Measurements from ENCODE around the gene MGAT3.
A peak's percentile ranks its signal among the peaks of the same experiment; 100 is the strongest.
"Not testable (repeated sequence)": the region's sequence is repeated elsewhere in the genome, so short reads cannot be mapped to it uniquely, and the experiment has no call there.

Gene MGAT3

DNA sequence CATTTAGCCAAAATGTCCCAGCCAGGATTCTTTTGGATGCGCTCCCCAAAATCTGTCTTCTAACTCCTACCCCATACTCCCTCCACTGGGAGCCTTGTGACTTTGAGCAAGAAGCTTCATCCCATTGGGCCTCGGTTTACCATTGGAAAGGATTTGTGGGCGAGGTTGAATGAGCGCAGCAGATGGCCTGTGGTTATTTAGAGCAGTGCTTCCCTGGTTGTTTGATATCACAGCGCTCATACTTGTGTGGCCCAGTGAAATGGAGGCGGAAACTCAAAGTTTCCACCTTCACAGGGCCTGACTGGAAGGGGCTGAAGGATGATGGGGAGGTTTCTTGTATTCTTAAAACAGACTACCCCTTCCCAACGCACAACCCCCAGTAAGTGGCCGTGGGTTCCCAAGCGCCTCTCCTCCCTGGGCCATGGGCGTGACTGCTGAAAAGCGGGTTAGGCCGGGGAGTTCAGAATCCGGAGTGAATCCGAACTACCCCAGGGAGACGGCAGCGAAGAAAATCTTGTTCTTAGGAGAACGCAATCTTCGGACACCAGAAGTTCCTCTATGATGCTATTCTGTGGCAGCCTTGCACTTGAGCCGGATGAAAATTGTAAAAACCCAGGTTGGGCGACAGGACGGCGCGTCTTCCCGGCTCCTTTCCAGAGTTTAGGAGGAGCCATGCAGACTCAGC lies 62.3 kb downstream of the MGAT3 start:
- no peak for DNase-seq

DNA sequence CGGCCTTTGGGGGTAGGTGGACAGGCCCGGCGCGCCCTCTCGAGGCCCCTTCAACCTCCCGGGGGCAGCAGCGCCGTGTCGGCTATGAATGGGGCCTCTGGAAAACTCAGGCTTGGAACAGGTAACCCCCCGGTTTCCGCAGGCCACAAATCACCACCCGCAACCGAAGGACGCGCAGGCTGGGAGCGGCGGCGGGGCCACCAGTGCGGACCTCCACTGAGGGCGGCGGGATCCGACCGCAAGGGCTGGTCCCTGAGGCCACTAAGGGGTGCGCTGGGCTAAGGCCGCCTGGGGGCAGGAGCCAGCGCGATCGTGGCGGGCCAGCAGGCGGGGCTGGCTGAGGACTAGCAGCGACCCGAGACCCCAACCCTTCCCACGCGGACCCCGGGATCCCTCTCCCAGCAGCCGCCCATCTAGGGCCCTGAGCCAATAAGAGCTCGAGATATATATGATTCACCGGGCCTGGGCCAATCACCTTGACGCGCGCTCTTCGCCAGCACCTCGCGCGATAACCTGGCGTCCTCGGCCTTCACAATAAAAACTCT lies 62.9 kb downstream of the MGAT3 start:
- no peak for DNase-seq

DNA sequence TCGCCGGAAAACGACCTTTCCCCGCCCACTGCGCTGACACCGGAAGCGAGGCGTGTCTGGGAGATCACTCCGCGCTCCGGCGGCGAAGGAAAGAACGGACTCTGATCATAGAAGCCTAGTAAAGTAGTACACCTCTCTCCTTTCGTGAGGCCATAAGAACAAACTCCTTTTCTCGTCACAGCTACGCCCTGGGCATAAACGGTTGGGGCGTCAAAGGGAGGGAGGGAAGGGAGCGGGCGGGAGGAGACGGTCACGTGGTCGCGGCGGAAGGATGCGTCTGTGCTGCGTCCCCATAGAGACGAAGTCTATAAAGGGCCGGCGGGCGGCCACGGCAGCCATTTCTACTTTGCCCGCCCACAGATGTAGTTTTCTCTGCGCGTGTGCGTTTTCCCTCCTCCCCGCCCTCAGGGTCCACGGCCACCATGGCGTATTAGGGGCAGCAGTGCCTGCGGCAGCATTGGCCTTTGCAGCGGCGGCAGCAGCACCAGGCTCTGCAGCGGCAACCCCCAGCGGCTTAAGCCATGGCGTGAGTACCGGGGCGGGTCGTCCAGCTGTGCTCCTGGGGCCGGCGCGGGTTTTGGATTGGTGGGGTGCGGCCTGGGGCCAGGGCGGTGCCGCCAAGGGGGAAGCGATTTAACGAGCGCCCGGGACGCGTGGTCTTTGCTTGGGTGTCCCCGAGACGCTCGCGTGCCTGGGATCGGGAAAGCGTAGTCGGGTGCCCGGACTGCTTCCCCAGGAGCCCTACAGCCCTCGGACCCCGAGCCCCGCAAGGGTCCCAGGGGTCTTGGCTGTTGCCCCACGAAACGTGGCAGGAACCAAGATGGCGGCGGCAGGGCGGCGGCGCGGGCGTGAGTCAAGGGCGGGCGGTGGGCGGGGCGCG lies 63.7 kb downstream of the MGAT3 start, which contains the start of gene ATF4:
Gene ATF4, plus strand, starts transcription at position 337 of the 880 bp plus-strand sequence. CDS start 884 bp downstream, outside the sequence.
- peak; percentile 98 for DNase-seq

DNA sequence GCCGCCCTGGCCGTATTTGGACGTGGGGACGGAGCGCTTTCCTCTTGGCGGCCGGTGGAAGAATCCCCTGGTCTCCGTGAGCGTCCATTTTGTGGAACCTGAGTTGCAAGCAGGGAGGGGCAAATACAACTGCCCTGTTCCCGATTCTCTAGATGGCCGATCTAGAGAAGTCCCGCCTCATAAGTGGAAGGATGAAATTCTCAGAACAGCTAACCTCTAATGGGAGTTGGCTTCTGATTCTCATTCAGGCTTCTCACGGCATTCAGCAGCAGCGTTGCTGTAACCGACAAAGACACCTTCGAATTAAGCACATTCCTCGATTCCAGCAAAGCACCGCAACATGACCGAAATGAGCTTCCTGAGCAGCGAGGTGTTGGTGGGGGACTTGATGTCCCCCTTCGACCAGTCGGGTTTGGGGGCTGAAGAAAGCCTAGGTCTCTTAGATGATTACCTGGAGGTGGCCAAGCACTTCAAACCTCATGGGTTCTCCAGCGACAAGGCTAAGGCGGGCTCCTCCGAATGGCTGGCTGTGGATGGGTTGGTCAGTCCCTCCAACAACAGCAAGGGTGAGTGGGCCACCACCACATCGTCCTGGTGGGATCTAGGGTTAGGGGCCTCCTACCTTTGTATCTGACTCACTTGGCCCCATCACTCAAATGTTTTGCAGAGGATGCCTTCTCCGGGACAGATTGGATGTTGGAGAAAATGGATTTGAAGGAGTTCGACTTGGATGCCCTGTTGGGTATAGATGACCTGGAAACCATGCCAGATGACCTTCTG lies 64.5 kb downstream of the MGAT3 start:
- DNase-seq: peak; percentile 73

DNA sequence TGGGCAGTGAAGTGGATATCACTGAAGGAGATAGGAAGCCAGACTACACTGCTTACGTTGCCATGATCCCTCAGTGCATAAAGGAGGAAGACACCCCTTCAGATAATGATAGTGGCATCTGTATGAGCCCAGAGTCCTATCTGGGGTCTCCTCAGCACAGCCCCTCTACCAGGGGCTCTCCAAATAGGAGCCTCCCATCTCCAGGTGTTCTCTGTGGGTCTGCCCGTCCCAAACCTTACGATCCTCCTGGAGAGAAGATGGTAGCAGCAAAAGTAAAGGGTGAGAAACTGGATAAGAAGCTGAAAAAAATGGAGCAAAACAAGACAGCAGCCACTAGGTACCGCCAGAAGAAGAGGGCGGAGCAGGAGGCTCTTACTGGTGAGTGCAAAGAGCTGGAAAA lies 65.3 kb downstream of the MGAT3 start:
- DNase-seq: not testable (repeated sequence)

DNA sequence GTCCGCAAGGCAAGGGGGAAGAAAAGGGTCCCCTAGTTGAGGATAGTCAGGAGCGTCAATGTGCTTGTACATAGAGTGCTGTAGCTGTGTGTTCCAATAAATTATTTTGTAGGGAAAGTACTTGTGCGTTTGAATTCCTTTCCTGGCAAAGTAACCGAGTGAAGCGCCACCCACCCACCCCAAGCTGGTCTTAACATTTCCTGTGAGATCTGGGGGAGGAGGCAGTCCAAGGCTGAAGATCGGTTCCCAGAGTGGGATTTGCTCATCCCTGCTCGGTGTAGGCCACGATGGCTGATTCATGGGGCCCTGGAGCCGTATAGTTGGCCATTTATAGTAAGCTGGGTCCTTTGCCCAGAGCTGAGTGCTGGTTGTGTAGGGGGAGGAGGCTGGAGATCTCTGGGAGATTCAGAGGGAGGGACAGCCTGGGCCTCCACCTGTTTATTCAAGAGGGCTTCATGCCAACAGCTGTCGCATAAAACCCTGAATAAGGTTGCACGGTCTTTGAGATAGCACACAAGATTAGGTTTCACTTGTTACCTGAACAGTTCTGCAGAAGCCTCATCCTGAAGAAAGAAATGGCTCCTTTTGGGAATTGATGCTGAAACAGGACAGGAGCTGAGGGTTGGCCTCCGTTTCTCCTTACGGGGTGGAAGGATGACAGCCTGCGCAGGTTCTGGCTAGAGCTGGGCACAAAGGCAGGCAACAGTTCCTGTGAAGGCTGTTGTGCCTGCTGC lies 65.9 kb downstream of the MGAT3 start:
- peak; percentile 44 for DNase-seq

DNA sequence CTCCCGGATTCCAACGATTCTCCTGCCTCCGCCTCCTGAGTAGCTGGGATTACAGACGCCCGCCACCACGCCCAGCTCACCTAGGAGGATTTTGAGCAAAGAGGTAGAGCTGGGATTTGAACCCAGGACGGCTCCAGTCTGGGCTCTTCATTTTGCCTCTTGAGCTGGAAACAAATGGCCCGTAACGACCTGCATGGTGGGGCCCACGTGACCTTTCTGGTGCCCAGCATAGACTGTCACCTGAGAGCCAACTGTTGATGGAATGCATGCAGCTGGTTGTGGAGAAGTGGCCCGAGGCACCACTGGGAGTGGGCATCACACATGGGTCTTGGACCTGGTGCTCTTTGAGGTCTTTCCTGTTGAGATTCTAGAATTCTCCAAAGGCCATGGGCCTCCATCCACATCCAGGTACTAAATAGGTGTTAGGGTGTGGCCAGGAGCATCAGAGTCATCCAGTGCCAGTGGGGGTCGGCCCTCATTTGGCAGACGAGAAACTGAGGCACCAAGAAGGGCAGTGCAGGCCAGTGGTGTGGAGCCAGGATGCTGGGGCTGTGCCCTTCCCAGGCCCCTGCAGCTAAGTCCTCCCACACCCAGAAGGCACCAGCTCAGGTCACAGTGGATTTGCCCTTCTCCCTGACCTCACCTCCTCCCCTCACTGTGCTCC lies 67.4 kb downstream of the MGAT3 start:
- DNase-seq: no peak

DNA sequence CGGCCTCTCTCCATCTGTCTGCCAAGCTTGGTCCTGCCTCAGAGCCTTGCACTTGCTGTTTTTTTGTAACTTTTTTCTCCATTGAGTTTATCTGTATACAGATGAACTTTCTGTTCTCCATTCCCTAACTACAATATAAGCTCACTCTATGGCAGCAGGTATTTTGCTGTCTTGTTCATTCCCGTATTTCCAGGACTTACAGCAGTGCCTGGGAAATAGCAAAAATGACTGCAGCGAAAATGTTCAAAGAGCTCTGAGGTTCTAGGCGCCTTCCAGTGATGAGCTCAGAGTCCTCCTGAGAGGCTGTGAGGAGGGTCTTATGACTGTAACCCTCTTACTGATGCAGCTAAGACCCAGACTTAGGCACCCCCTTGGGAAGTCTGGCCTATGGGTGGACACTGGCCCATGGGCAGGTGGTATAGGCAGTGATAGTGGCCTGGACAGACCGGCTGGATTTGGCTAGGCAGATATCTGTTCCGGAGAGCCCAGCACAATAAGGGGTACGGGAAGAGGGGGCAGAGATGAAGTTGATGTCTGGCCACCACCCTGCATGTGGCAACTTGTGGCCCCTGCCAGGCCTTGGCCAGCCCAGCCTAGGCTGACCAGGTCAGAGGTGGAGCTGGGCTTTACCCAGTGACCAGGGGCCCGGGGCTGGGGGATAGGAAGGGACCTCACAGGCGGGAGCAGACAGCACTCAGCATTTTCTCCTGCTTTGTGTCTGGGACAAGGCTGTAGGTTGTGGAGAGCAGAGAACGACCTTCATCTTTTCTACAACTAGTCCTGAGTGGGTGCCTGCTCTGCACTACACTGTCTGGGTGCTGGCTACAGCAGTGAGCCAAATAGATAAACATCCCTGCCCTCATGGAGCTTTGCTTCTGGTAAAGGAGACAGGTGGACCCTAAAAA lies 68.2 kb downstream of the MGAT3 start:
- DNase-seq: no peak

DNA sequence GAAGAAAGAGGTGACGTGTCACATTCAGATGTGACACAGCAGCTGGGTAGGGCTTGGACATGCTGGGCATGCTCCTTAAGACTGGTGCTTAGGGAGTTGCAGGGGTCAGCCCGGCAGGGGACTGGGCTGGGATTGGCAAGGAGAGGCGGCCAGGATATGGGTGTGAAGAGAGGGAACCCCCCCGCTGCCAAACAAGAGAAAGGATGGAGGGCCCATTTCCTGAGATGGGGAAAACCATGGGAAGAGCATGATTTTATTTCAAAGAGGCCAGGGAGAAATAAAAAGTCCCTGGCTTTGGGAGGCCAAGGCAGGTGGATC lies 68.8 kb downstream of the MGAT3 start:
- no peak for DNase-seq

DNA sequence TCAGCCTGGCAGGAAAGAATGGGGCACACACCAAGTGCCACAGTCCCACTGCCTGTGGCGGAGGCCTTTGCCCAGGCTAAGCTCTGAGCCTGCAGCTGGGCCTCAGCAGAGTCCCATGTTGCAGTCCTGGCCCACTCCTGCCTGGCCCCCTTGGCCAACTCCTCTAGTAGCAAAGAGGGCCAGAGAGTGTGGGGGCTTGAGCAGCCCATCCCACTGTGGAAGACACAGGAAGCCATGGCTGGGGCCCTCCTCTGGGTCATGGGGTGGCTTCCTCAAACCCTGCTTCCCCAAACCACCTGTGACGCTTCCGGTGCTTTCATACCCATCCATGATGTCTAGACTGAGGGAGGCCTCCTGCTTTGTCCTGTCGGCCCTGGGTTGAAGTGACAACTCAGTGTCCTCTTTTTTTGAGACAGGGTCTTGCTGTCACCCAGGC lies 69.9 kb downstream of the MGAT3 start:
- peak; percentile 54 for DNase-seq

DNA sequence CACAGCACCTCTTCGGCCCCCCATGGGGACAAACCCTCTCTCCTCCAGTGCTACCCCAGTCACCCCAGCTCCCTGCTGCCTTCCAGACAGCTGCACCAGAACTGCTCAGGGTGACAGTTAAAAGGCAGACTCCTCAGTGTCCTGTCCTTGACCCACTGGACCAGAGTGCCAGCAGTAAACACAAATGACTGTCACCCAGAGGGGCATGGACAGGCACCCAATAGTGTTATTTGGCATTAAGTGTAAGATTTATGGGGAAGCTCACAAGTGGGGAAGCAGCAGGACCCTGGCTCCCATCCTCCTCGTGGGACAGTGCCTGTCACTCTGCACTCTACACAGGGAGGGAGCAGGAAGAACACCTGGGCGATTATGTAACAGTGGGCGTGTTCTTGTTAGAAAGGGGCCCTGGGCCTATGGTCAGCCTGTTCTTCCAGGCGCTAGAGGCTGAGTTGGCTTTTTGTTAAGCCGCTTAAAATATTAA lies 70.7 kb downstream of the MGAT3 start:
- DNase-seq: no peak

DNA sequence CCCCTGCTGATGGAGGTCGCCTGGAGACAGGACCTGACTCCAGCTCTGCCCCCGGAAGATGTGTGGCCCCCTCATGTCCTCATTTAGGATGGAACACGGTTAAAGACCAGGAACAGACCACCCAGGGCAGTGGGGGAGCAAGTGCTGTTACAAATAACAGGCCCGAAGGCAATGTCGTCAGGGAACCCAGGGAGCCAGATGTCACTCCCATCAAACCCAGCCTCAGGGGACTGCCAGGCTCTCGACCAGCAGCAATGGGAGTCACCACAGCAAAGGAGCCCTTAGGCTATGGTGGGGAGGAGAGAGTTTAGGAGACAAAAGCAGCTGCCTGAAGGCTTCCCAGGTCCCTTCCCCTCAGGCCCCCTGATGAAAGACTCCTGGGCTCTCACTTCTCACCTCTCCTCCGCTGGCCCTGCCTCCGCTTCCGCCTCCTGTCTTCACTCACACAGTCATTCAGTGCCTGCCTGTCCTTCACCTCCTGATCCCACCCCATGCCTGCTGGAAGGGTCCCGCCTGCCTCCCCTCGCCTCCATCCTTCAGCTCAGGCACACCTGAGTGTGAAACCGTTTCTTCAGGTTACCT lies 71.4 kb downstream of the MGAT3 start:
- DNase-seq: no peak

DNA sequence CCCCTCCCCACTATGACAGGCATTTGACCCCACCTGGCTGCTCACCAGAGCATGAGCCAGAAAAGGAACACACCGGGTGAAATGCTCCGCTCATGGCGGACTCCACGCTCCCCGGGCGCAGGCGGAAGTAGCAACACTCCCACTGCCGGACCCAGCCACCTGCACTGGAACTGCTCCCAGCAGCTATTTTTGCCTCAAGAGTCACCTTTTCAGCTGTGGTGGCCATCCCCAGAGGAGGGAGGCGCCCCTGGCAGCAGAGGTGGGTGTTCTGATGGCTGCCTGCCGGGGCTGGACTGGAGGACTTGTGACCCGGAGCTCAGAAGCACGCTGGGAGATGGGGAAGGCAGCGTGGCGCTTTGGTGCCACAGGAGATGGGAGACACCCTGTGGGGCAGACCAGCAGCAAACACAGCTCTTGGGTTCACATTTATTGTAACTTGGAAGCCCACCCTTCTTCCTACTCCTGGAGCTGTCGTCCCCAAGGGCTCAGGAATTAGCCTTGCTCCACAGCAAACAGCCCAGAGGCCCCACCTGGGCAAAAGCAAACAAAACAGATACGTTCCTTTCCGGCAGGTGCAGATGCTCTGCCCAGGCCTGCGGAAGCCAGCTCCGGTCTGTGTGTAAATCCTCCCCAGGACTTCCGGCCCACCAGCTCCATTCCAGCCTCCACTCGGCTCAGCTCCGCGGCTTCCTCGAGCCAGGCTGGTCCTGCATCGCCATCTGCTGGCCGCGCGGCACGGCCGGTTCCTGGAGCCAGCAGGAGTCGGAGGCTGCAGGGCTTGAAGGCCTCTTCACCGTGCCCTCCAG lies 72.1 kb downstream of the MGAT3 start:
- DNase-seq: peak; percentile 94

DNA sequence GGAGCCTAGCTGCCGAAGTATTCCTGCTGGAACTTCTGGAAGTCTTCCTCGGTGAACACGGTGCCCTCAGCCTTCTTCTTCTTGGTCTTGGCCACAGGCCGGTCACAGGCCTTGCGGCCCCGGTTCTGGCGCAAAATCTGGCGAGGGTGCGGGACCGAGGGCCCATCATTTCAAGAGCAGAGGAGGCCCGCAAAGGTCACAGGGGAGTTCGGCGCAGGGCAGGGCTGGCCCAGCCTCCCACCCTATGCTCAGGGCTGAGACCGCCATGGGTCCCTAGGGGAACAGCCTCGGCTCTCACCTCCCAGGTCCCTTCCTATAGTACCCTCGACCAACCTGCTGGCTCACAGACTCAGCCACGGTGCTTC lies 72.7 kb downstream of the MGAT3 start:
- no peak for DNase-seq

DNA sequence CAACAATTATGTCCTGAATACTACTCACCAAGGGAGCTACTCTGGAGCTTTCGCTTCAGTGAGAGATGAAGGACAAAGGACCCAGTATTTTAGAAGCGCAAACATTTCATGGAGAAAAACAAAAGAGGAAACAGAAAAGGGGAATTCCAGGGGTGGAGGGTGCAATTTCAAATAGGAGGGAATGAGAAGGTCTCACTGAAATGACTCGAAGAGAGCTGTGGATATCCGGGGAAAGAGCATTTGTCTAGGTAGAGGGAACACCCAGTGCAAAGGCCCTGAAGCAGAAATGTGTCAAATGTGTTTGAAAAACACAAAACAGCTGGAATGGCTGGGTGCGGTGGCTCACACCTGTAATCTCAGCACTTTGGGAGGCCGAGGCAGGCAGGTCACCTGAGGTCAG lies 73.3 kb downstream of the MGAT3 start:
- DNase-seq: no peak

DNA sequence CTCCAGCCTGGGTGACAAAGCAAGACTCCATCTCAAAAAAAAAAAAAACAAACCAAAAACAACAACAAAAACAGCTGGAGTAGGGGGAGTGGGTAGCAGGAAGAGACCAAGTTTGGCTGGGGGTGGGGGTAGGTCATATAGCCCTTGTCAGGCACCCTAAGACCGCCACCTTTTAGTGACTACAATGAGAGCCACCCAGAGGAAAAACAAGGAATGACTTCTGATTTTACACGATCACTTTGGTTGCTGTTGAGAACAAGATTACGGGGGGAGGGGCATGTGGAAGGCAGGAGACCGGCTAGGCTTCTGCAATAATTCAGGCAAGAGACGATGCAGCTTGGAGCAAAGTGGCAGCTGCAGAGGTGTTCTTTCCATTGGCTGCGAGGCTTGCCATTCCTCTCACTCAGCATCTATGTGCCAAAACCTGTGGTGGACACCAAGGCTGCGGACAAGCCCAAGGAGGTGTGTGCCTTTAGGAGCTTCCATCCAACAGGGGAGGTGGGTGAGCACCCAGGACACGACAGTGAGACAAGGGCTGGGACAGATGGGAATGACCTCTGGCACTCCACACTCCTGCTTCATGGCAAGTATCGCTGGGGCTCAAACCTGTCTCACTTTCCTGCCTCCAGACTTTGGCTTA lies 74.0 kb downstream of the MGAT3 start:
- DNase-seq: peak; percentile 52

DNA sequence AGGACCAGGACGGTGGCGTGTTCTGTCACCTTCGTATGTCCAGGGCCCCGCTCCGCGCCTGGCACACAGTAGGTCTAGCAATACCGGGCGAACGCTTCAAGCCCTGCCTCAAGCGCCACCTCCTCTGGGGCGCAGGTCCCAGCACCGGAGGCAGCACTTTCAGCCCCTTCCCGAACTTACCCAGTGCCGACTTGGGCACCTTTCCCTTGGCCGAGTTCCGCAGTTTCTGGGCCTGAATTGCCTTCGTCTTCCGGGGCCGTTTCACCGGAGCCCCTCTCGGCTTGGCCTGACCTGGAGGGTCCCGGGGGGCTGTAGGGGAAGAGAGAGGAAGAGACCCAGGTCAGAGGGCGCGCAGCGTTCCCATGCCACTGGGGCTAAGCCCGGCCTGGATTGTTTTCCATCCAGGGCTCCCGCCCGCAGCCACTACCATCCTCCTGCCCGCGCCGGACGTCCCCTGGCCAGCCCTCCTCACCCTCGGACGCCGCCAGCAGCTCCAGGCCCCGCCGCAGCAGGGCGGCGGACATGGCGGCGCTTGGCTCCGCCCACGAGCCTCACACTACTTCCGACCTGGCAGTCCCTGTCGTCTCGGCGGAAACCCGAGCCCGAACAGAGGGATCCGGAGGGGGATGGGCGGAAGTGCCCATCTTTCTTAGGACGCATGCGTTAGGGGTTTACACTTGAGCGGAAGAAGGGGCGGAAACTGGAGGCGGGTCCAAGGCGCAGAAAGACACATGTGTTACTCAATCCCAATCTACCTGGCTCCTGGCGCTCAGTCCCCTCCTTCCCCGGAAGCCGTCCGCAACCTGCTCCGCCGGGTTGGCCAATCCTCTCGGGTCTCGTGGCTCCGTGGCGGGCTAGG lies 75.6 kb downstream of the MGAT3 start, which contains the start of gene RPS19BP1:
Gene RPS19BP1, minus strand, starts transcription at position 534 of the 859 bp plus-strand sequence. Its CDS starts 10 bp downstream, at position 524.
- DNase-seq: peak; percentile 100

DNA sequence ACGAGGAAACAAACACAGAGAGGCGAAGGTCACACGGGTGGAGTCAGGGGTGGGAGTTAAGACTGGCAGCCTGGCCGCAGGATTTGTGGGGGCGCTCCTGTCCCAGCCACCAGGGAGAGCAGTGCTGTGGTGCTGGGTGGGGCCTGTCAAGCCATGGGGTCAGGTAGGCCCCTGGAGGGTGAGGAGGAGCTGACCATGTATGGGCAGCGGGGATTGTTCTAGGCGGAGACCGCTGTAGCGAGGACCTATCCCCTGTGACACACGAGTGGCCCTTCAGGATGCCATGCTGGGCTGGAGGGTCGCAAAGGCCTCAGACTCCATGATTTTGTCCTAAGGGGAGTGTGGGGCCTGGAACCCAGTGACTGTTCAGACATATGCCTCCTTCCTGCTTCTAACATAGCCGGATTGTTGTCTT lies 77.3 kb downstream of the MGAT3 start:
- DNase-seq: no peak

All from CD4-positive, alpha-beta T cell treated with Interleukin-17A for 1 hour (primary cell).